Germinal center (tissue), 1 donor: ENCODE measurements around the gene FNDC3B.

ENCODE experiments used
- DNase-seq: peaks from one replicate; pipeline ENCODE4 v3.0.0; 2012; ENCODE audit warnings: mixed read lengths, low spot score

Gene FNDC3B

DNA sequence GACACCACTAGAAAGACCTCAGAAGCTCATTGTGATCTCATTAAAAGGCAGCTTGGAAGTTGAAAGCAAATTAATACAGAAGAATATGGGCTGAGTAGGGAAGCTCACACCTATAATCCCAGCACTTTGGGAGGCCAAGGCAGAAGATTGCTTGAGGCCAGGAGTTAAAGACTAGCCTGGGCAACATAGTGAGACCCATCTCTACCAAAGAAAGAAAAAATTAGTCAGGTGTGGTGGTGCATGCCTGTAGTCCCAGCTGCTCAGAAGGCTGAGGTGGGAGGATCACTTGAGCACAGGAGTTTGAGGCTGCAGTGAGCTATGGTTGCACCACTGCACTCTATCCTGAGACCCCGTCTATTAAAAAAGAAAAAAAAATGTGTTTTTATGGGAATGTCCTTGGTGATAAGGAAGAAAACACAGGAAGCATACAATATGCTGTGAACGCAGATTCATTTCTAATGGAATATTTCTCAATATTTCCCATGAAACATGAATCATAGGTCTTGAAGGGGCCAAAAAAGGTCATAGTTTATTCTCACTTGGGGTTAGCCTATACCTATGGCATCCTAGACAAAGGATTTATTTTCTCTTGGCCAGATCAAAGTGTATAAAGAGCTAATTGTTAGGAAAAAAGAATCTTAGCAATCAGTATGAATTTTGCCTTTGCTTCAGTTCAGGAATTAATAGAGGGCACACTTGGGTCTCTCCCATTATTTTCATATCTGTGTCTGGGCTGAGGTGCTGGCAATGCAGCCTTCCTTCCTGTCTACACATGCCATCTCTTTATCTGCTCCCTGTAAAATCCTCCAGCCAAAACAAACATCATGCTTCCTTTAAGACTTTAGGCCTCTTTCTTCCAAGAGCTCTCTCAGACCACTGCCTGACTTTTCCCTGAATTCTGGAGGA is 98.2 kb downstream of the FNDC3B start:
- no peak for DNase-seq

DNA sequence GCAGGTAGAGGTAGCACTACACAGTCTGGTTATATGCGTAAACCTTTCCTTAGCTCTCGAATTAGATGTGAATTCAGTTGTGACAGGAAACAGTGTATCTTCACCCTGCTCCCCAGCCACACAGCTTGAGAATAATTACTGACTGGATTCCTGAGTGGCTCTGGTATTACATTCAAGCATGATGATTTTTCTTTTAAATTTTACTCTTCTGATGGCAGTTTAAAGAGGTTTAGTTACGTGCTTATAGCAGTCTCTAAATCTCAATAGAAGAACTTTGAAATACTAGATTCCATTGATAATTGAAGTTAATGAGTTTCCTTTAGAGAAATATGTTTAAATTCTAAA is 98.8 kb downstream of the FNDC3B start:
- no peak for DNase-seq

DNA sequence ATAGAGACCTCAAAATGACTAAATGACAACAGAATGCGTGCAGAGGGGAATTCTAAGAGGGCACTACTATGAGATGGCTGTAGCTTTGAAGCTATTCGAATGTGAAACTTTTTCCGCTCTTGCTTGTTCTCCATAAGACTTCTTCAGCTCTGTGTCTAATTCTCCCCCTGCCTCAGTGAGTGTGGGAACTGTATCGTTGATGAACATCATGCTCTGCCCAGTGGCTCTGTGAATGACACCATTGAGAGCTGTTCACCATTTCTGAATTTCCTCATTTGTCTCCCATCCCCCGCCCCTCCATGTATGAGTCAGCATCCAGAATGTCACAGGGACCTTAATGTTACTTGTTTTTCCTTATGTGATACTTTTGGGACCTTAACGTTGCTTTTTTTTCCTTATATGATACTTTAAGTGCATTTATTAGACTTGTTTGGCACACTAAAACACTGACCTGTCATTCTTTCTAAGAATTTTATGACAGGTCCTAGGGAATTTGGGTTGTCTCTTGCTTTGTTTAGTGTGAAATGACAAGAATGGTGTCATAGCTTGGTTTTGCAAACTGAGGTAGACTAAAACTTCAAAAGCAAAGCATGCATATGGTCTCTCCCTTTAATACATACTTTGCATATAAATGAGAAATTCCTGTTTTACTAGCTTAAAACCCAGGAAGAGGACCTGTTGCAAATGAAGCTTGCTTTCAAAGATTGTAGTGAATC is 99.6 kb downstream of the FNDC3B start:
- no peak for DNase-seq

DNA sequence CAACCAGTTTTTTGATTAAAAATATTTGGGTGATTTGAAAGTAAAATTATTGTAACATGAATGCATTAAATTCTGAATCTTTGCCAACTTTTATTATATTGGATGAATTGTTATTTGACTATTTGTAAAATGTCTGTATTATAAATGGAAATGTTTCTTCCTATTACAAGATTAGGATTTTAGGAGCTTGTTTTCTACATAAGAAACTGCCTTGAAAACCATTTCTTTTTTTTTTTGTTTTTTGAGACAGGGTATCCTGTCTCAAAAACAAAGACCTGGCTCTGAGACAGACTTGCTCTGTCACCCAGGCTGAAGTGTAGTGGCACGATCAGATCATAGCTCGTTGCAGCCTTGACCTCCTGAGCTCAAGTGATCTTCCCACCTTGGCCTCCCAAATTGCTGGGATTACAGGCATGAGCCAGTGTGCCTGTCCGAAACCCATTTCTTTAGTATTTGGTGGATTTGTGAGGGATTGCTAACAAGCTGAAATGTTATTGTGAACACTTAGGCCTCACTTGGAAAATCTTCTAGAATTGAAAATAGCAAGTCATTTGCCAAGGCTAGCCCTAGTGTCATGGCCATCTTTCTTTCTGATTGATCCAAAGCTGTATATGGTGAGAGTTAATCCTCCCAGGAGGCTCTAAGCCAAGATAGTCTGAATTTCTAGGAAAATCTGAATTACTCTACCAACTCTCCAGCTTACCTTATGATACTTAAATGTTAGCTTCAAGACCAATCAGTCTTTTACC is 100.3 kb downstream of the FNDC3B start:
- no peak for DNase-seq

DNA sequence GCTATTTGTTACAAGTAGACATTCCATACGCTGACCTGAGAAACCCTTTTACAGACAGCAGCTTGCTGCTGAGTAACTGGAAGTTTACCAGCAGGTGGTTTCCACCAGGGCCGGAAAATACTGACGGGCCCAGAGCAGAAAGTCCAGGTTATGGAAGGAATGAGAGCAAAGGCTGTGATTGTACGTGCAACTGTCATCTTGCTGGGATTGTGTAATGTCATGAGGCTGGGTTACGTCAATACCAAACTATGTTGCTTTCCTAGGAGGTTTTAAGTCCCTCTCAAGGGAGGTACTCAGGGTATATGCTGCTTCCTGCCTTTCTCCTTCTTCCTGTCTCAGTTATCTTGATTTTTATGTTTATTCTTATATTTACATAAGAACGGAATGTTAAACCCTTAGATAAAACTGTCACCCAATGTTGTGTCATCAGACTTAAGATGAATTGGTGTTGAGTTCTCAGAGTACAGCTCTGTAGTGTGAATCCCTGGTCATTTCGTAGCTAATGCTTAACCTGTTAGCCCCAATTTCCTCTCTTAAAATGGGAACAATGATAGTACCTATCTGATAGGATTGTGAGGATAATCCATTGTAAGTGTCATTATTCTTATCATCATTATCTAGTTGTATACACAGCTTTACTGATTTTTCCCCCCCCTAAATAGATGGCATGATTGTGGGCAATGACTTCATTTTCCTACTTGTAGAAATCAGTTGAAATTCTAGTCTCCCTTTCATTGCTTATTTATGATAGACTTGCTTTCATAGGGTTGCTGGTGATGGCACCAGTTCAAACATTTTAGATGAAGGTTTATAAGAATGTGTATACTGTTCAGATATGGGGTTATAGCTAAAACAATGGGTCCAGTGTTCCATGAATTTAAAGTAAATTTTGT is 101.4 kb downstream of the FNDC3B start:
- no peak for DNase-seq

DNA sequence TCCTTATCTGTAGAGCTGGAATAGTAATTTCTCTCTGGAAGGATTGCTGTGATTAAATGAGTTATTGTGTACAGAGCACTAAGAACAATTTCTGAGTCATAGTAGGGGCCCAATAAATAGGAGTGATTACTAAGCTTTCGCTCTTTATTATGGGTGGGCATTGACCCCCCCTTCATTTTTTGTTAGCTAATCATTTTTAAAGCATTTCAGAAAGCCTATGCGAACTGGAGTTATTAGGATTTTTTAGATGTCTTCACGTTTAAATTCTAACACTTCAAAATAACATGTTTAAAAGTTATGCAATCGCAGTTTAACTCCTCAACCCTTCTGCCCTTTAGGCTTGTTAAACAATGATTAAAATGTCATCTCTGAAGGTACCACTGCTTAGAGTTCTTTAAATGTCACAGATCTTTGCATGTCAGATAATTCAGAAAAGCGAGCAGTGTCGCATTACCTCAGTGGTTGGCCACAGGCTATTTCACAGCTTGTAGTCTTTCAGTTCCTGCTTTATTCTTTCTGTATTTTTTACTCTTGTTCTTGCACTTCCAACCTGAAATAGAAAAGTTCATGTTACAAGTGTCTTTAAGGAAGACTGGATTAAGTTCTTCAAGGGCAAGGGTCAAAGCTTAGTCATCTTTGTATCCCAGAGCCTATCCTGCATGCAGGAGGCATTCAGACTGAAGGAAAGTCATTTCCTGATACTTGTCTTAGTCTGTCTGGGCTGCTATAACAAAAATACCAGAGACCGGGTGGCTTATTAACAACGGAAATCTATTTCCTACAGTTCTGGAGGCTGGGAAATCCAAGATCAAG is 102.9 kb downstream of the FNDC3B start:
- DNase-seq = peak; percentile 21

DNA sequence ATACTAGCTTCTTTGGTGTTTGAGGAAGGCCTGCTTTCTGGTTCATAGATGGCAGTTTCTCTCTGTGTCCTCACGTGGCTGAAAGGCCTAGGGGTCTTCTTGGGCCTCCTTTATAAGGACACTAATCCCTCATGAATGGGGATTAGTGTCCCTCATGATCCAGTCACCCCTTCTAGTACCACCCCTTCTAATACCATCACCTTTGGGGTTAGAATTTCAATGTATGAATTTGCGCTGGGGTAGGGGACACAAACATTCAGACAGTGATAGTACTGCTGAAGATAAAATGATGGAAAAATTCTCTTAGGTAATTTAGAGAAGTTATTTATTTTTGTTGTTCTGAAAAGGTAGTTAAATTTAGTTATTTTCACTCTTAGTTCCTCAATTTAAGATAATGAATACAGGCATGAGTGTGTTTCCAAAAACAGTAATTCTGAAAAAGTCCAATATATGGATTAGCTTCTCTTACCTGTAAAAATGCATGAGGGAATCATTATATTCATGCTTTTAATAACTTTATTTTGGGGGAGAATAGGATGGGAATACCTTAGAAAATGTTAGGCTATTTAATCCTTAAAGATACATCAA is 103.6 kb downstream of the FNDC3B start:
- no peak for DNase-seq

DNA sequence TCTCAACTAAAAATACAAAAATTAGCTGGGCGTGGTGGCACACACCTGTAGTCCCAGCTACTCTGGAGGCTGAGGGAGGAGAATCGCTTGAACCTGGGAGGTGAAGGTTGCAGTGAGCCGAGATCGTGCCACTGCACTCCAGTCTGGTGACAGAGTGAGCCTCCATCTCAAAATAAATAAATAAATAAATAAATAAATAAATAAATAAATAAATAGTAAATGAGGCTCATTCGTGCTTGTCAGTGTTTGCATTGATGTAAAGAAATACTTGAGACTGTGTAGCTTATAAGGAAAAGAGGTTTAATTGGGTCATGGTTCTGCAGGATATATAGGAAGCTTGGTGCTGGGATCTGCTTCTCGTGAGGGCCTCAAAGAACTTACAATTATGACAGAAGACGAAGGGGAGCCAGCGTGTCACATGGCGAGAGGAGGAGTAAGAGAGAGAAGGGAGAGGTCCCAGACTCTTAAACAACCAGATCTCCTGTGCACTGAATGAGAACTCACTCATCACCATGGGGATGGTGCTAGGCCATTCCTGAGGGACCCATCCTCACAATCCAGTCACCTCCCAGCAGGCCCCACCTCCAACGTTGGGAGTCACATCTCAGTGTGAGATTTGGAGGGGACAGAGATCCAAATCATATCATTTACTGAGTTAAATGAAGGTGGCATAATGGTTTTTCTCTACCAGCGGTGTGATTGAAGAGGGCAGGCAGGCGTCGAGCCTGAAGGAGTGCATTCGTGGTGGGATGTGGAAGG is 104.5 kb downstream of the FNDC3B start:
- DNase-seq = no peak

DNA sequence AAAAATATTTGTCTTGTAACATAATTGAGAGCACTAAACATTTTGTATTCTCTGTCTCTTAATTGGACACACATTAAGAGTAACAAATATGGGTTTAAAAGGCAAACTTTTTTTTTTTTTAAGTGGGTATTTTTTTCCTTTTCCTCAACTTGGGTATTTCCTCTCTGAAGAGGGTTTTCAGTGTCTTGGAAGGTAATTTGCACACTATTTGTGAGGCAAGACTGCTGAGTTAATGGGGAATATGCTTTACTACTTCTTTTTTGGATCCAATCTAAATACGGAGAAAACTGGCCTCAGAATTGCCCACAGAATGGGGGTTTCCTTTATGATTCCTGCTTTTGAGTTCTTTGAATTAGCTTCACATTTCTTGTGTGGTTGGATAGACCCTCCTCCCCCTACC is 105.2 kb downstream of the FNDC3B start:
- no peak for DNase-seq

DNA sequence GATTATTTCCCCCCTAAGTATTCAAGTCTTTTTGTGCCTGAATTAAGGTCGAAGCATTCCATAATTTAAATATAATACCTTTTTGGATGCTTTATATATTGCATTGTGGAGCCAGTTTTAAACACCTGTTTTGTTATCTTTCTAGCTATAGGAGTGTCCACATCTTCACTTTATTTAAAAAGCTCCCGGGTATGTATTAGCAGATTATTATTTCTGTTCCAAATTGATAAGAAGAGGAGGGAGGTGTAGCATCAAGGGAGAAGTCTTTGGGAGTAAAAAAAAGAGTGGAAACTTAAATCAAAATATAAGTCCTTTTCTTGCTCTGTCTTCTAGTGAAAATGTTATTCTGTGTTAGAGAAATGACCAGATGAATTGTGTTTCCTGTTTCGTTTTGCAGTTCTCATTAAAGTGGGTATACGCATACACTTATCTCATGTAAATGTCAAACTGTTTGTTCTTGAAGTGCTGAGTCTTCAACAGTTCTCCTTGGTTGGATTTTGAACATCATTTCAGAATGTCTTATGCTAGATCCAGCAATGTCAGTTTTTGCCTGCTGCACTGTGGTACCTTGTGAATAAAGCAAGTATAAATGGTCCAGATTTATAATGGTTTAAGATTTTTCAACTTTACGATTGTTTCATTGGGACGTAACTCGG is 105.8 kb downstream of the FNDC3B start:
- peak; percentile 12 for DNase-seq

DNA sequence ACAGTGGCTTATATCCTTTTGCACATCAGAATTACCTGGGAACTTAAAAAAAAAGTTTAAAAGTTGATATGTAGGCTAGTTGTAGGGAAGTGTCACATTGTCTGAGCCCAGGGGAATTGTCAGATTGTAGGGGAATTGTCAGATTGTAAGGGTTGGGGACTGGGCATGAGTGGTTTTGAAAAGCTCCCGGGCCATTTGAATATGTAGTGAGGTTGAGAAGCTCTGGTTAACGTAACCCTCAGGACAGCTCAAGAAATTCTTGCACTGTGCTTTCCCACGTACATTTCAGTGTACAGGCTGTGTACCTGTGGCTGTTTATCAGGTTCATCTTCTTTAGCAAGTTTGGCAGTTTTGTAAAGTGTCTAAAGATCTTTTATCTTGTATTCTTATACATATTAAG is 107.0 kb downstream of the FNDC3B start:
- DNase-seq = no peak

DNA sequence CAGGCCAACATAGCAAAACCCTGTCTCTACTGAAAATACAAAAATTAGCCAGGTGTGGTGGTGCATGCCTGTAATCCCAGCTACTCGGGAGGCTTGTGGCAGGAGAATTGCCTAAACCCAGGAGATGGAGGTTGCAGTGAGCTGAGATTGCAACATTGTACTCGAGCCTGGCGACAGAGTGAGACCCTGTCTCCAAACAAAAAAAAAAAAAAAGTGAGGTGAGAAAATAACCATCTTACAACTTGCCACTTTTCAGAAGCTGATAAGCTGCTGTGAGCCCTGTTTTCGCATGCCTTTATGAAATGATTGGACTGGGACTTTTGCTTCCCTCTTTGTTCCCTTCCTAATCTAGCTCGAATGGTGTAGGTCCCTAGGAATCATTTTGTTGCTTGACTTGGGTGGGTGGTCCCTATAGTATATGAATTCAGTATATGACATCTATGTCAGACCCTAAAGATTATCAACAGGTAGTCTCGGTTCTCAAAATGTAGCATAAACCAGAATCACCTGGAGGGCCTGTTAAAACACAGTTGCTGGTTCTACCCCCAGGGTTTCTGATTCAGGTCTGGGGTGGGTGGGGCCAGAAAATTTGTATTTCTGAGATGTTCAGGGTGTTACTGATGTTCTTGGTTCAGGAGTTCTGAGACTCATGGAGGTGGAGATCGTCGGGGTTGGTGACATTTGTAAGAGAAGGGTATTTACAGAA is 107.9 kb downstream of the FNDC3B start:
- DNase-seq = no peak

DNA sequence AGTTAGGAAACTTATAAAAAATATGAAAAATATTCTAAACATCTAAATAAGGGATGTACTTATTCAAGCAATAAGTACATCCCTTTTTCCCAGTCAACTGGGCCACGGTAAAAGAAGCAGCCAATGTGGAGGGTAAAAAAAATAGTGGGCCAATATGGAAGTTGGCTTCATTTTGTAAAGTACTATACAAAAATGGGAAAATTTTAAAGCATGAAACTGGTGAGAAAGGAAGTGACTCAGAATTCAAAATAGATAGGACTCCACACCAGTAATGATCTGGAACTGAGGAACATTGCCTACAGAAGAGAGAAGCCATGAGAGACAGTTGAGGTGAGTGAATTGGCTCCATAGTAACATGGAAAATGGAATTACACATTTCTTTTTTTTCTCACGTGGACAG is 108.9 kb downstream of the FNDC3B start:
- no peak for DNase-seq

DNA sequence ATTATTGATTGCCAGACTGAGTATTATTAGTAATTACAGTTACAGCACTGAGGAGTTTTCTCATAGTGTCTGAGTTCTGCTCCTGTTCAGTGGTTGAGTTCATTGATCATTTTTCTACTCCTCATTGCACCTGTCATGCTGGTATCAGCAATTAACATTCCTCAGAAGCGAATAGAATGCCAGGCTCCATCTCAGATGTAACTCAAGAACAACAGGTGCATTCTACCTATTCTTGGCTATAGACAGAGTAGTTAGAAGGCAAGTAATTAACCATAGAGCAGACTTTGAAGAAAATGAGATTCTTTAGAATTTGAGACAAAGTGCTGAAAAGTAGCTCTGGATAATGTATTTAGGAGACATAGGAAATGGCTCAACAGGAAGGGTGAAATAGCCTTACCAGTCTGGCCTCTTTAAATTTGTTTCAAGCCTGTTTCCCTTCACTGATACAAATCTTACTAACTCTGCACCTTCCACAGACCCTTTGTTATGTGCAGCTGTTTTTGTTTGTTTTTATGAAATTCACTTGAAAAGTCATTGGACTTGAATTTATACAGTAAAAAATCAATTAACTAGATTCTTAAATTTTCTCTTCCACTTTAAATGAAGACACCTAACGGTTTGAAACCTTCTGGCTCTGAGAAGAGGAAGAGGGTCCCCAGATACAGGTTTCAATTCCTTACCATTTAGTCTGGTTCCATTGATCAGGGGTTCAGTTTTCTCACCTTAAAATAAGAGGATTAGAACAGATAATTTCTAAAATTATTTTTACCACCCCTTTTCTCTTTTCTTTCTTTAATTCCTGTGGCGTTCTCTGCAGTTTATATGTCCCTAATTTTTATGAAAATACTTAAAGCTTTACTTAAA is 109.6 kb downstream of the FNDC3B start:
- DNase-seq = no peak

DNA sequence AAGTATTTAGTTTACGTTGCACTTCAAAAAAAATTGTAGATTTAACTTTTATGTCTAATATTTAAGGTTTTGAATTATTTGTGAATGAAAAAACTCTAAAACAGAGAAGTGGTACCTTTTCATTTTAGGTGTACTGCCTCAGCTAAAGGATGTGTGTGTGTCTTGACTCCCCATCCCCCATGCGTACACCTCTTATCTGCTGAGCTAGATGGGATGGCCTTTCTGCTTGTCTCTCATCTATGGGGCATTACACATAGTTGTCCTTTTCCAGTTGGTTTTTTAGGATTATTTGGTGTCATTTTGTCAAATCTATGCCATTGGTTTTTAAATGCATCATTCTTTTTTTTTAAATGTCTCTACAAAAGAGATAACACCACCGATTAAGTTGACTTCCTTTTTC is 110.9 kb downstream of the FNDC3B start:
- no peak for DNase-seq

DNA sequence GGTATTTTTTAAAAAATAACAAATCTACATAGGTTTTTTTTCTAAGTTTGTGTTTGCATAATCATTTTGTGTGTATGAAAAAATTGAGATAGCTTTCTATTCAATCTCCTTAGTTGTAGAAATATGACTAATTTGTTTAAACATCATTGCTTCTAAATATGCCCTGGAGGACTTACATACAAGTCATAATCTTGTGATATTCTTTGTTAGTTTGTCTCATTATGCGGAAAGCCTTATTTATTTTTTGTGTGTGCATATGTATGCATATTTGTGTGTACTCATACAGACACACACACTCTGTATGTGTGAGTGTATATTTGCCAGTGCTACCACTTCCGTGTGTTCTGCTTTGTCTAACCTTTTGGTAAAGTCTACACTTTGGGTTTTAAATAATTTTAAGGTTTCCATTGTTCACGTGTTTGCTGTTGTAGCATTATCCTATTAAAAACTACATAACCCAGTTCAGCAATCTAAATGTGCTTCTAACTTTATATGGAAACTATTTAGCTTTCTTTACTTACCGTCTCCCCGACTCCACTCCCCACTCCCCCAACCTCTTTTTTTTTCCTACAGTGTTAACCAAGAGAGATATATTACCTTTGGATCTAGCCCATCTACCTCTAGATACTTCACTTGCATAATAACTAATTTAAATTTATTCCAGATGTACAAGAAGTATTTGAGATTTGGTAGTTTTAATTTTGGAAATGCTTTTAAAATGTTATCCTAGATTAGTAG is 111.7 kb downstream of the FNDC3B start:
- no peak for DNase-seq
